ENCODE results near the gene FAM124B. TPM values are rescaled to one million over a fixed set of nuclear protein-coding genes. Genes with fewer than 3 reads are reported as not detected.
"Not testable (repeated sequence)": the region's sequence is repeated elsewhere in the genome, so short reads cannot be mapped to it uniquely, and the experiment has no call there.

Gene FAM124B
- total RNA-seq, 1 experiment from 2014 or later, result 0.73 TPM

DNA sequence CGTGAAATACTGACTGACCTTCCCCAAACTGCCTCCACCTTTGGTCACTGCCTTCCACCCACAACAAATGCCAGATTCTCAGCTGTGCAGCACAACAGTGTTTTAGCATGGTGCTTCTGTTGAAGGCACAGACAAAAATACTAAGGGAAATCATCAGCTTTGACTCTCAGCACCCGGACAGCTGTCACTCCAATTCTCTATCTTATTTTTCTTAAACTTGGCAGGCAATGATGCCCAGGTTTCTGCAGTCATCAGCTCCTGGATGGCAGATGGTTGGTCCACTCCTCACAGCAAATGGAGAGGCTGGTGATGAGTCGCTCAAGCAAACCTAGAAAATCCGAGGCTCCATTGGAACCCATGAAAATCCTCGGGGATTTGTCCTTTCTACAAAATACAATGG, 2.9 kb upstream of the FAM124B start:
- DNase-seq, result no peak
- H3K4me3 ChIP-seq, result no peak overlapping the region
- H3K36me3 ChIP-seq, result no peaks in the 10 kb centered on the region
- H3K4me1 ChIP-seq, result 0 out of 2 replicates have a peak, but pooled peaks cover 5% of the 10 kb centered on the region
- H3K27ac ChIP-seq, result no peak overlapping the region
- H3K27me3 ChIP-seq, result no peaks in the 10 kb centered on the region
- no peaks in the 10 kb centered on the region; the same call in 1 of the 2 replicates for H3K9me3 ChIP-seq (replicated peaks)

DNA sequence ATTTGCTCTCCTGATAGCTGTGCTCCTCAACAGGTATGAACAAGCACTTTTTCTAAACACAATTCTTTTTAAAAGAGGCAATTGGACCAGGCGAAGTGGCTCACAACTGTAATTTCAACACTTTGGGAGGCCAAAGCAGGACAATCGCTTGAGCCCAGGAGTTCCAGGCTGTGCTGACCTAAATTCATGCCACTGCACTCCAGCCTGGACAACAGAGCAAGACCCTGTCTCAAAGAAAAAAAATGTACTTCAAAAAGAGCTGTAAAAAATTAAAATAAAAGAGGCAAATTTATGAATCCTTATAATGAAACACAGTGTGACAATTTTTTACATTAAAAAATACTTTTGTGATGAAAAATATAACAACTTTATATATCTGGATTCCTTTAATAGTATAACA, 1.8 kb upstream of the FAM124B start:
- Histone ChIP-seq H3K36me3 (no peaks in the 10 kb centered on the region), H3K27ac (no peak overlapping the region), H3K4me1 (0 out of 2 replicates have a peak, but pooled peaks cover 5% of the 10 kb centered on the region), H3K4me3 (no peak overlapping the region), H3K9me3 (replicated peaks) (no peaks in the 10 kb centered on the region; the same call in 1 of the 2 replicates), H3K27me3 (no peaks in the 10 kb centered on the region)
- no peak for DNase-seq

DNA sequence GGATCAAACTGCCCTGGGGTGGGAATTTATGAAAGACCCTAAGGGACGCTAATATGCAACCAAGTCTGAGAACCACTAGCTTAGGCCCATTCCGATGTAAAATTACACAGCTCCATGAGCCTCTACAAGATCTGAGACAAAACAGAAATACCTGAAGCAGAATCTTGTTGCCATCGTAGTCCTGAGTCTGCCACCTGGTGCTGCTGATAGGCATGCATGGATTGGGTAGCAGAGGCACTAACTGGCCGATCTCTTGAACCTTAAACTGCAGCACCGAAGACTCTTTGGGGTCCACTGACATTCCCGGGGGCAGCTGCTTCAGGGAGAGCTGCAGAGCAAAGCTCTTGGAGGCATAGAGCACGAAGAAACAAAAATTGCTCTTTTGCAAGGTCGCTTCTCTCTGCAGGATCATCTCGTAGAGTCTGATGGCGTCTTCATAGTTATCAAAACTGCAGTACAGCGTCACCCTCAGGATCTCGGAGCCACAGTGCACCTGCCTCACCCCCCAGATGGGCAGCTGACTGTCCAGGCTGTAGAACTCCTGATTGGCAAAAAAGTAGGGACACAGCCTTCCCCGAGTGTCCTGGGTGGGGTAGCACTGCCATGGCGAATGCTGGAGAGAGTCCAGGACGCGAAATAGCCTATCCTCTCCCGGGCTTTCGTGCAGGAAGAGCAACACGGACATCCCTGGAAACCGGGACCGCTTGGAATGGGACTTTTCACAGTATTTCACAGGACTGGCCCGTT, 848 bp downstream of the FAM124B start:
- H3K36me3 ChIP-seq, result no peaks in the 10 kb centered on the region
- H3K4me3 ChIP-seq, result no peak overlapping the region
- DNase-seq, result no peak
- H3K27me3 ChIP-seq, result no peaks in the 10 kb centered on the region
- H3K9me3 ChIP-seq (replicated peaks), result no peaks in the 10 kb centered on the region
- H3K27ac ChIP-seq, result no peak overlapping the region; the same call in 1 of the 2 replicates
- peaks cover 15% of the 10 kb centered on the region for H3K4me1 ChIP-seq

DNA sequence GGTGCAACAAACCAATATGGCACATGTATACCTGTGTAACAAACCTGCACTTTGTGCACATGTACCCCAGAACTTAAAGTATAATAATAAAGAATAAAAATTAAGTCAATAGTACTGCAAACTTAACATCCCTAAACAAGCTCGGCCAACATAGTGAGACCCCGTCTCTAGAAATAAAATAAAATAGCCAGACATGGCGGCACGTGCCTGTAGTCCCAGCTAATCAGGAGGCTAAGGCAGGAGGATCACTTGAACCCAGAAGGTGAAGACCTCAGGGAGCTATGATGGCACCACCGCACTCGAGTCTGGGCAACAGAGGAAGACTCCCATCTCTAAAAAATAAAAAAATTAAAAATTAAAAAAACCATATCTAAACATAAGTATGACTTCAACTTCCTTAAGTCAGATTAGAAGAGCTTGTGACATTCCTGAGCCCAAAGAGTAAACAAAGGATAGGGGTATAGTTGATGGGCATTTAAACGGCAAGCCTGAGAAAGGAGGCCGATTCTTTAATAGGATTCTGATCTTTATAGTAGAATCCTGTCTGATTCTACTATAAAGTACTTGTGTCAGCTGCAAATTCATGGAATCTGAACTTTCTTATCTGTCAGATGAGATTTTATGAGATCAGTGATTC, 1.6 kb downstream of the FAM124B start:
- H3K4me3 ChIP-seq, result no peak overlapping the region
- DNase-seq, result no peak
- H3K4me1 ChIP-seq, result peaks cover 22% of the 10 kb centered on the region
- H3K36me3 ChIP-seq, result no peaks in the 10 kb centered on the region
- H3K27ac ChIP-seq, result no peak overlapping the region
- H3K9me3 ChIP-seq (replicated peaks), result no peaks in the 10 kb centered on the region
- H3K27me3 ChIP-seq, result no peaks in the 10 kb centered on the region

DNA sequence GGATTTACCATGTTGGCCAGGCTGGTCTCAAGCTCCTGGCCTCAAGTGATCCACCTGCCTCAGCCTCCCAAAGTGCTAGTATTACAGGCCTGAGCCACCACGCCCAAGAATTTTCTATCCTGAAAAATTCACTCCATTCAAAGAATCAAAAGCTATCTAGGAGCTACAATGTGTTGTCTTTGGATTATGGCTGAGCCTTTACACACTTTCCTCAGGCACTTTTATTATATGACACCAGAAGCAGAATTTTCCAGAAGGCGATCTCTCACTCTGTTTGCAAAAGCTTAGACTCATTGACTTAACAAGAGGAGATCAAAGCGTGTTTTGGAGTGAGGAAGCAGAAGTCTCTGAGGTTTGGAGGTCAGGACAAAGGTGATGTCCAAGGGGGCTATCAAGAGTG, 3.6 kb downstream of the FAM124B start:
- no peaks in the 10 kb centered on the region for H3K9me3 ChIP-seq (replicated peaks)
- peaks cover 26% of the 10 kb centered on the region for H3K4me1 ChIP-seq
- H3K36me3 ChIP-seq, result no peaks in the 10 kb centered on the region
- no peak overlapping the region for H3K4me3 ChIP-seq
- H3K27me3 ChIP-seq, result no peaks in the 10 kb centered on the region
- no peak overlapping the region for H3K27ac ChIP-seq
- no peak for DNase-seq

DNA sequence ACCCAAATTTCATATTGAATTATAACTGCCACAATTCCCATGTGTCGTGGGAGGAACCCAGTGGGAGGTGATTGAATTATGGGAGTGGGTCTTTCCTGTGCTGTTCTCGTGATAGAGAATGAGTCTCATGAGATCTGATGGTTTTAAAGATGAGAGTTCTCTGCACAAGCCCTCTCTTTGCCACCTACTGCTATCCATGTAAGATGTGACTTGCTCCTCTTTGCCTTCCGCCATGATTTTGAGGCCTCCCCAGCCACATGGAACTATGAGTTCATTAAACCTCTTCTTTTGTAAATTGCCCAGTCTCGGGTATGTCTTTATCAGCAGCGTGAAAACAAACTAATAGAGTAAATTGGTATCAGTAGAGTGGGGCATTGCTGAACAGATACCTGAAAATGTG, 4.8 kb downstream of the FAM124B start:
- H3K27ac ChIP-seq; H3K4me3 ChIP-seq; DNase-seq; H3K27me3 ChIP-seq; H3K9me3 ChIP-seq (replicated peaks); H3K36me3 ChIP-seq: not testable (repeated sequence)
- peaks cover 21% of the 10 kb centered on the region for H3K4me1 ChIP-seq

DNA sequence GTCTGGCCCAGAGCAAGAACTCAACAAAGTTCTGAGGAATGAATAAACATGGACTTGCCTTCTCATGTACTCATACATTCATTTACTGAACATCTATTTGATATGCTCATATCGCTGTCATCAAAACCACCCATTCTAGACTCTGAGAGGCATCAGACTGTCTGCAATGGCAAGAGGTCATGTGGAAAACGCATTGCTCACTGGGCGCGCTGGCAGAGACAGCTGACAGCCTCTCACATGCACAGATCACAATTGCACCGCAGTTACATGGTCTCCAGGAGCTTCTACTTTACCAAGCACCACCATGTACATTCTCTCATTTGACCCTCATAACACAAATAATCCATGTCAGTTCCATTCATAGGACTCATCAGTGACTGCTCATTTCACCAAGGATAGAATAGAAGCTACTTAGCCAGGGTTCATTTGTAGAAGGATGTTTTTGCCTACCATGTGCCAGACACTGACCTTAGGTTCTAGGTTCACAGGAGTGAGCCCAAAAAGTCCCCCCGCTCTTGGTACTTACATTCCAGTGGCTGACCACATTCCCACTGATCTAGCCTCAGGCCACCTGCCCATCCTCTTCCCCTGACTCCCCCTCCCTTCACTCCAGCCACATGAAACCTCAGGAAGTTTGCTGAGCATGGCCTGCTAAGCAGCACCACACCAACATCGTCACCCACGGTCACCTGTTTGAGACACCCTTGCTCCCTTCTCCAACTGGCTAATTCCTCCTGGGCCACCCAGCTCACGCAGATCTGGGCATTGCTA, 6.1 kb downstream of the FAM124B start:
- no peaks in the 10 kb centered on the region for H3K9me3 ChIP-seq (replicated peaks)
- DNase-seq, result peak; percentile 87
- no peak overlapping the region for H3K27ac ChIP-seq
- no peaks in the 10 kb centered on the region for H3K36me3 ChIP-seq
- no peaks in the 10 kb centered on the region for H3K27me3 ChIP-seq
- peaks cover 21% of the 10 kb centered on the region for H3K4me1 ChIP-seq
- H3K4me3 ChIP-seq, result no peak overlapping the region

DNA sequence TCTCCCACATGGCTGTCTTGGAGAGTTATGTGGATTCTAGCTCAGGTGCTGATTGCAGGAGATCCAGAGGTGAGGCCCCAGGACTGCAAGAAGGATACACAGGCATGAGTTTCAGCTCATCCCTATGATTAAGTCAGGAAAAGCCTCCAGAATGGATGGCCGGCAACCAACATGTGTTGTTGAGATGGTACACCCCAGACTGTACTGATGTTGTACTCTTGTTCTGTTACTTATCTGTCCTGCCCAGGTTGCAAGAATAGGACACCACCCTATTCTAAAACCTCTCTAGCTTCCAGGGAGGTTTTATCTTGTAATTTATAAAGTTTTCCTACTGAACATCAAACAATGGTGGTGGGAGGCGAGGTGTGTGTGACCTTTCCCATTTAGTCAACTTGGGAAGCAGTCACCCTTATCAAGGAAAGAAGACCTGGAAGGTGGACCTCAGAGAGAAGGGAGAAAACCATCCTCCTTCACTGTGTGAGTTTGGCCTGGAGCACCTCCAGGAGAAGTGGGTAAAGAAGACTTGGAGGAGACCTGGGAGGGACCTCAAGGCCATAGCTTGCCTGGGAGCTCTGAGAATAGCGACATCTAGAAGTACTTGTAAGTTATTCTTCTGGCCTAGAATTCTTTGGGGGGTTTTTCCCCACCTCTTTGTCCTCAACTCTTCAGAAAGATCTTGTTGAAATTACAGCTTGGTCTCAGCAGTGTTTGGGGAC, 8.6 kb downstream of the FAM124B start:
- no peak overlapping the region for H3K27ac ChIP-seq
- H3K27me3 ChIP-seq, result no peaks in the 10 kb centered on the region
- DNase-seq, result no peak
- H3K9me3 ChIP-seq (replicated peaks), result no peaks in the 10 kb centered on the region
- no peak overlapping the region for H3K4me3 ChIP-seq
- peaks cover 30% of the 10 kb centered on the region for H3K4me1 ChIP-seq
- no peaks in the 10 kb centered on the region for H3K36me3 ChIP-seq

DNA sequence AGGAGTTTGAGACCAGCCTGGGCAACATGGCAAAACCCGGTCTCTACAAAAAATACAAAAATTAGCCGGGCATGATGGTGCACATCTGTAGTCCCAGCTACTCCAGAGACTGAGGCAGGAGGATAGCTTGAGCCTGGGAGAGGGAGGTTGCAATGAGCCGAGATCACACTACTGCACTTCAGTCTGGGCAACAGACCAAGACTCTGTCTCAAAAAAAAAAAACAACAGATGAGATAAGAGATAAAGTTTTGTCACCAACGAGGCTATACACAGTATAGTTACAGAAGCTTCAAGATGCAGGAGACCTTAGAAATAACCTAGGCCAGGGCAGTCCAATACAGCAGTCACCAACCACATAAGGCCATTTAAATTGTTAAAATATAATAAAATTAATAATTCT, 9.4 kb downstream of the FAM124B start:
- Histone ChIP-seq H3K4me1 (peaks cover 30% of the 10 kb centered on the region), H3K4me3 (no peak overlapping the region)

DNA sequence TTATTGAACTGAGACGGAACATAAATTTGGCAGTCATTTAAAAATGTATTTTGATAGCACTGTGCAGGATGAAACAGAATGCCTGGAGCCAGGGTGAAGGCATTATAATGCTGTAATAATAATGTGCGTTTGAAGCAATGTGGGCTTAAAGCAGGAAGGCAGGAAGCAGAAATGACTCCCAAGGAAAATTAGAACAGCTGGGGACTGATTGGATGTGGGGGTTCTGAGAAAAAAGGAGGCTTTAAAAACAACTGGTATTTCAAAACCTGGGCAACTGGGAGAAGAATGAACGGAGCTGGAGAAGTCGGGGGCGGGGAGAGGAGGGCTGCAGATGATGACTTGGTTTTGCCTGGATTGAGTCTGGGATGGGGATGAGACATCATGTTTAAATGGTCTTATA, 12.6 kb downstream of the FAM124B start:
- Histone ChIP-seq H3K27ac (no peak overlapping the region; the same call in 1 of the 2 replicates), H3K36me3 (no peaks in the 10 kb centered on the region), H3K4me1 (peaks cover 9% of the 10 kb centered on the region), H3K4me3 (no peak overlapping the region), H3K27me3 (no peaks in the 10 kb centered on the region), H3K9me3 (replicated peaks) (no peaks in the 10 kb centered on the region)
- peak in 1 of 2 experiments; percentile 60 for DNase-seq

More for the DNA sequence above, 9.4 kb downstream of the FAM124B start:
- DNase-seq, result no peak
- H3K36me3 ChIP-seq, result no peaks in the 10 kb centered on the region
- no peaks in the 10 kb centered on the region for H3K27me3 ChIP-seq
- H3K27ac ChIP-seq, result no peak overlapping the region
- no peaks in the 10 kb centered on the region for H3K9me3 ChIP-seq (replicated peaks)

DNA sequence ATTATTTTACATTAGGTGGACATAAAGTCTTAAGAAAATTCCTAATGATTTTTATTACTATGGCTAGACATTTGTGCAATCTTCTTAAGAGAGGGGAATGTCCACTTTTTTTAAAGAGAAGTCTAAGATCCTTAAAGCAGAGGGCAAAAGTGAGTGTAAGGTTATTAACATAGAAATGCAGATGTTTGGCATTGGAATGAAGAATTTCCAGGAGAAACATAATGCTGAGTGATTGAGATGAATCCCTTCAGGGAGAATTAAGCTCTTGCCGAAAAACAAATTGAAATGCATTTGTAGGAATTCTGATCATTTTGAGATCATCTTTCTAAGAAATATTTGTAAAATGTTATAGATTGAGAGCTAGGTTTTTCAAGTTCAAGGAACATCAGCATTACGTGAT, 15.0 kb downstream of the FAM124B start:
- no peak for DNase-seq
- Histone ChIP-seq H3K4me3 (no peak overlapping the region), H3K36me3 (no peaks in the 10 kb centered on the region), H3K9me3 (replicated peaks) (no peaks in the 10 kb centered on the region), H3K27me3 (no peaks in the 10 kb centered on the region), H3K27ac (no peak overlapping the region), H3K4me1 (peaks cover 9% of the 10 kb centered on the region)

DNA sequence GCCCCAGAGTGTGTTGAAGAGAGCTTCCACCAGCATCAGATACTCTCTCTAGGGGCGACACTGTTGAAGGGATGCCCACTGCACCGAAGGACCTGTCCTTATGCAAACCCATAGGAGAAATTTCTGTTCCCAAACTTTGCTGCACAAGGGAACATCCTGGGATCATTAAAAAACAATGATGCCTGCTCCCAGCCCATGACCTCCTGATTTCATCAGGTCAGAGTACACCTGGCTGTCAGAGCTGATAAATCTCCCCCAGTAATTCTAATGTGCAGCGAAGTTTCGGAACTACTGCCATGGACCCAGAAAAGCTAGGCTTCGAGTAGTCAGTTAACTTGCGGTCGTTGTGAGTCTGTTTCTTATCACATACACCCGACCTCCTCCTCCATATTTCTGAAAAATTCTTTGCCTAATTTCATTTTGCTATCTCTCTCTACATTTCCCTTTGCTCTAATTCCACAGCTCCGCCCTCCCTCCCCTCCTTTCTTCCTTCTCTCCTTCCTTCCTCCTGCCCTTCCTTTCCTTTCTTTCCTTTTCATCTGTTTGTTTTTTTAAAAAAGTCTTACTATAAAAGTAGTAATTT, 18.8 kb downstream of the FAM124B start:
- H3K27me3 ChIP-seq, result no peaks in the 10 kb centered on the region
- H3K4me3 ChIP-seq, result no peak overlapping the region
- H3K27ac ChIP-seq, result no peak overlapping the region
- no peaks in the 10 kb centered on the region for H3K4me1 ChIP-seq
- DNase-seq, result no peak
- no peaks in the 10 kb centered on the region for H3K36me3 ChIP-seq
- no peaks in the 10 kb centered on the region for H3K9me3 ChIP-seq (replicated peaks)

DNA sequence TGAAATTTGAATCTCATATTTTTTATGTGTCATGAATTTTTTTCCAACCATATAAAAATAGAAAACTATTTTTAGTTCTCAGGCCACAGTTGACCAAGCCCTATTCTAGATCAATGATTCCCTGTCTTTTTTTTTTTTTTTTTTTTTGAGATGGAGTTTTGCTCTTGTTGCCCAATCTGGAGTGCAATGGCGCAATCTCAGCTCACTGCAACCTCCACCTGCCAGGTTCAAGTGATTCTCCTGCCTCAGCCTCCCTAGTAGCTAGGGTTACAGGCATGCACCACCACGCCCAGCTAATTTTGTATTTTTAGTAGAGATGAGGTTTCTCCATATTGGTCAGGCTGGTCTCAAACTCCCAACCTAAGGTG, 19.6 kb downstream of the FAM124B start:
- not testable (repeated sequence) for DNase-seq; H3K27me3 ChIP-seq; H3K9me3 ChIP-seq (replicated peaks); H3K36me3 ChIP-seq; H3K4me1 ChIP-seq; H3K27ac ChIP-seq; H3K4me3 ChIP-seq

DNA sequence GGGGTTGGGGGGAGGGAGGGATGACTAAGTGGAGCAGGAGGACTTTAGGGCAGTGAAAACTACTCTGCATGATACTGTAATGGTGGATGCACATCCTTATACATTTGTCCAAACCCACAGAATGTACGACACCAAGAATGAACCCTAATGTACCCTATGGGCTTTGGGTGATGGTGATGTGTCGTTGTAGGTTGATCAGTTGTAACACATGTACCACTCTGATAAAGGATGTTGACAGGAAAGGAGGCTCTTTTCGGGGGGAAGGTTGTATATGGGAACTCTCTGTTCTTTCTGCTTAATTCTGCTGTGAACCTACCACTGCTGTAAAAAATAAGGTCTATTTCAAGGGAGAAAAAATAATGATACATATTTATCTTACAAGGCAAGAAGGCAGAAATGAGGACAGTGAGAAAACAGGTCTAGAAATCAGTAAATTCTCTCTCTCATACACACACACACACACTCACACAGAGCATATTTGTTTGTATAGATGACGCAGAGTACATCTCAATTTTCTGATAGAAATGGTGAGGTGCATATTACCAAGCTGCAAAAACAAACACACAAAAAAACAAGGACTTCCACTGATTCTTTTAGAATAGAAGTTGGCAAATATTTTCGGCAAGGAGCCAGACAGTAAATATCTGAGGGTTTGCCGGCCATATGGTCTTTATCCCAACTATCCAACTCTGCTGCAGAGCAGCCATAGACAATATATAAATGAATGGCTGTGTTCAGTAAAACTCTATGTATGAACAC, 20.2 kb downstream of the FAM124B start:
- no peaks in the 10 kb centered on the region for H3K9me3 ChIP-seq (replicated peaks)
- no peak for DNase-seq

More for the DNA sequence above, 20.2 kb downstream of the FAM124B start:
- Histone ChIP-seq H3K4me3 (no peak overlapping the region), H3K27ac (no peak overlapping the region), H3K36me3 (no peaks in the 10 kb centered on the region), H3K4me1 (no peaks in the 10 kb centered on the region), H3K27me3 (no peaks in the 10 kb centered on the region)

Data from SJCRH30 (cell line).